GM21526 (cell line): ENCODE results near the gene ZDHHC11.
"Not testable (repeated sequence)": the region's sequence is repeated elsewhere in the genome, so short reads cannot be mapped to it uniquely, and the experiment has no call there.

ENCODE experiments used
- ATAC-seq: cut with Tn5 transposase; IDR thresholded peaks from one replicate; pipeline ENCODE4 v1.9.1; 2021; ENCODE audit warnings: moderate library complexity; ENCODE audit not compliant: unreplicated experiment, low FRiP score

The ZDHHC11 gene

GRCh38 chr5:845676-846601 lies 4.8 kb downstream of the ZDHHC11 start:
- not testable (repeated sequence) for ATAC-seq

GRCh38 chr5:845031-845675 lies 5.6 kb downstream of the ZDHHC11 start:
- ATAC-seq: not testable (repeated sequence)

- not testable (repeated sequence) for ATAC-seq
Measured at GRCh38 chr5:844426-844825, 6.4 kb downstream of the ZDHHC11 start.

DNA sequence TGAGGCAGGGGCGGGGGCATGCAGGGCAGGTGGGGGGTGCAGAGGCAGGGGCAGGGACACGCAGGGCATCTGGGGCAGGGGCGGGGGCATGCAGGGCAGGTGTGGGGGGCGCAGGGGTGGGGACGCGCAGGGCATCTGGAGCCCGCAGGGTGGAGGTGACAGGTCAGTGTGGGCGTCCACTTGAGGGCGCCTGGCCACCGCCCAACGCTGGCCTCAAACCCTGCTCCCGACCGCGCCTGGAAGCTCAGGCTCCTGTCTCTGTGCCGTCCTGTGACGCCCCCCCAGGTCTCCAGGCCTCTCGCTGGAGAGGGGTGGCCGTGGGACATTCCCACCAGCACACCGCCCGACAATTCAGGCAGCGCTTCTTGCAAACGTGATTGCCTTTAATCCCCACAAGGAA lies 6.9 kb downstream of the ZDHHC11 start:
- ATAC-seq: not testable (repeated sequence)

- ATAC-seq: not testable (repeated sequence)
Measured at GRCh38 chr5:843371-843770, 7.4 kb downstream of the ZDHHC11 start.

DNA sequence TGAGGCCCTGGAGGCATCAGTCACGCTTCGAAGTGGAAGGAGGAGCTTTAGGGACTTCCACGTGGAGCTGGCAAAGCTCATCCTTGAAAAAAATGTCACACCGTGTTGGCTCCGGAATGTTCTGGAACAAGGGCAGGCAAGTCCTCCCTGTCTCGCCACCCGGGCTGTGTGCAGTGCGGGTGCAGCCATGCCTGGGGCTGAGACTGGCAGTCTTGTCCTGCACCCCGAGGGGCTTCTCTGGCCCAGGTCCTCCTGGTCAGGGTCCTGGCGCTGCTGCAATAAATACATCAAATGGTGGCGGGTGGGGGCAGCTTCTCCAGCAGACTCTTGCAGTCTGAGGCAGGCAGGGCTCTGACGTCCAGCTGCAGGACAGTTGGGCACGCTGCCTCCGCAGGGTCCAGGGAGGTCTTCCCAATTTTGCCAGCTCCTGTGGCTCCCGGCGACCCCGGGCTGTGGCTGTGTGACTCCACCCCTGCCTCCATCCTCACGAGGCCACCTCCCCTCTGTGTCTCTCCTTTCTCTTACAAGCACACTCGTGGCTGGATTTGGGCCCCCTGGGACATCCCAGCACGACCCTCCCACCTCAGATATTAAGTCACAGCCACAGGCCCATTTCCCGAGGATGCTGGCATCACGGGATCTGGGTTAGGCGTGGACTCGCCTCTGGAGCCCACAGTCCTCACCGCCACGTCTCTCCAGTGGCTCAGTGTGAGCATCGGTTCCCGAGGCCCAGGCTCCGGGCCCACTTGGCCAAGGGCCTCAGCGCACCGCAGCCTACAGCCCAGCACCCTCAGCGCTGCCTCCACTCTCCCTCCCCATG lies 8.2 kb downstream of the ZDHHC11 start:
- ATAC-seq: not testable (repeated sequence)

- not testable (repeated sequence) for ATAC-seq
Measured at GRCh38 chr5:841531-842401, 9.0 kb downstream of the ZDHHC11 start.

DNA sequence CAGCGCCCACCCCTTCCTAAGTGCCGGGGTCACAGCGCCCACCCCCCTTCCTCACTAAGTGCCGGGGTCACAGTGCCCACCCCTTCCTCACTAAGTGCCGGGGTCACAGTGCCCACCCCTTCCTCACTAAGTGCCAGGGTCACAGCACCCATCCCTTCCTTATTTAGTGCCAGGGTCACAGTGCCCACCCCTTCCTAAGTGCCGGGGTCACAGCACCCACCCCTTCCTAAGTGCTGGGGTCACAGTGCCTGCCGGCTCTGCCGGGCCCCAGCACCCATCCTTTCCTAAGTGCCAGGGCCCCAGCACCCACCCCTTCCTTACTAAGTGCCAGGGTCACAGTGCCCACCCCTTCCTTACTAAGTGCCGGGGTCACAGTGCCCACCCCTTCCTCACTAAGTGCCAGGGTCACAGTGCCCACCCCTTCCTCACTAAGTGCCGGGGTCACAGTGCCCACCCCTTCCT lies 9.8 kb downstream of the ZDHHC11 start:
- ATAC-seq: not testable (repeated sequence)

DNA sequence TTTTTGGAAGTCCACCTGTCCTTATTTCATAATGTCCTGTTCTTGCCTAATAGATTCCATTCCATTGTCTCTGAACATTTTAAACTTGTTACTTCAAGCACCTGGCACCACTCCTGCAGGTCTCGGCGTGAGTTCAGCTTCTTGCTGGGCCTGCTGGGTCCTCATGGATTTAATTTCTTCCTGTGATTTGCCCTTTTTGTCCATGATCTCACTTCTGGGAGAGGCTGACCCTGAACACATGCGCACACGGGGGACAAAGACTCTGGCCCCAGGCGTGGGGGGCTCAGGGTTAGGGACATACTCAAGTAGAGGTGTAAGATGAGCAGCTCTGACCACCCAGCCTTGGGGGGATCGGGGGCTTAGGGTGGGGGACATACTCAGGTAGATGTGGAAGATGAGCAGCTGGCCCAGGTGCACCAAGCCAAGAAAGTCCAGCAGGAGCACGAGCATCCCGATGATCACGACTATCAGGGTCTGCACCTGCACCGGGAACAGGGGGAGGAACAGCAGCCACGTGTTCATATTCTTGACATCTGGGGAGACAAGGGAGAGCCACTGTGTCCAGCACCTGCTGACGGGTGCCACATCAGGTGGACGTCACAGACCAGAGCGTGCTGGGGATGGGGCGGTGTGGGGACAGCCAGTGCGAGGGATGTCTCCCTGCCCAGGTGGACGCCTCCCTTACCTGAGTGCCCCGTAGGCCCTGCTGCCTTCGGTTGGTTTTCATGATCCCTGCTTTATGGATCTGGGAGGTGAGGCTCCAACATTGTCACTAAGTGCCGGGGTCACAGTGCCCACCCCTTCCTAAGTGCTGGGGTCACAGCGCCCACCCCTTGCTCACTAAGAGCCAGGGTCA lies 10.4 kb downstream of the ZDHHC11 start:
- not testable (repeated sequence) for ATAC-seq

- not testable (repeated sequence) for ATAC-seq
Measured at GRCh38 chr5:838431-838851, 12.3 kb downstream of the ZDHHC11 start.

DNA sequence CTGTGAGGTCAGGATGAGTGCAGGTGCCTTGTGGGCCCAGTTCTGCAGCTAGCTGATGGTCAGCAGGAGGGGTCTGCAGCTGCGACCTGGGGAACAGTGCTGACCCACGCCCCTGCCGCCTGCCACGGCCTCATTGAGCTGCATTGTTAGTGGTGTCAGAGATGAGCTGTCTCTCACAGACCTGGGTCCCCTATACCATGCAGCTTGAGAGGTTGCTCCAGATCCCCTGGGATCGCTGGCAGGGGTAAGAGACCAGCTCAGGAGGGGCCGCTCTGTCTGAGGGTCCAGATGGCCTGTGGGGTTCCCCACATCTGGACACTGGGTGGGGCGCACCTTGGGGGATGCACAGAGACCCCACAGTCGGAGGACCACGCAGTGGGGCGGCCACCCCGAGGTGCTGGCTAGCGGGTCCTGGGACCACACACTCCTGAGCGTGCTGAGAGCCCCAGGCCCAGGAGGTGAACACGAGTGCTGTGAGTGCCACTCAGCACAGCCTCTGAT lies 13.1 kb downstream of the ZDHHC11 start:
- ATAC-seq: not testable (repeated sequence)

GRCh38 chr5:835933-836612 lies 14.7 kb downstream of the ZDHHC11 start:
- ATAC-seq: not testable (repeated sequence)

DNA sequence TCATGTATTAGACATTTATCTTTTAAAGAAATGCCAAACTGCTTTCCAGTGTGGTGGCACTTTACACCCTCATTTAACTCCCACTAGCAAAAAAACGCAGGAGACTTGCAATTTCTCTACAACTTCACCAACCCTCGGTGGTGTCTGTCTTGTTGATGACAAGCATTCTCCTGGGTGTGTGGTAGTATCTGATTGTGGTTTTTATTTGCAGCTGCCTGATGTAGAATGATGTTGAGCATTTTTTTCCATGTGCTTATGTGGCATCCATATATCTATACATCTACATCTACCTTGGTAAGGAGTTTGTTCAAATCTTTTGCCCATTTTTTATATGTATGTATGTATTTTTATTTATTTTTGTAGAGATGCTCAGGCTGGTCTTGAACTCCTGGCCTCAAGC lies 16.8 kb downstream of the ZDHHC11 start:
- ATAC-seq: not testable (repeated sequence)

GRCh38 chr5:828194-828593 lies 22.6 kb downstream of the ZDHHC11 start:
- ATAC-seq: not testable (repeated sequence)

DNA sequence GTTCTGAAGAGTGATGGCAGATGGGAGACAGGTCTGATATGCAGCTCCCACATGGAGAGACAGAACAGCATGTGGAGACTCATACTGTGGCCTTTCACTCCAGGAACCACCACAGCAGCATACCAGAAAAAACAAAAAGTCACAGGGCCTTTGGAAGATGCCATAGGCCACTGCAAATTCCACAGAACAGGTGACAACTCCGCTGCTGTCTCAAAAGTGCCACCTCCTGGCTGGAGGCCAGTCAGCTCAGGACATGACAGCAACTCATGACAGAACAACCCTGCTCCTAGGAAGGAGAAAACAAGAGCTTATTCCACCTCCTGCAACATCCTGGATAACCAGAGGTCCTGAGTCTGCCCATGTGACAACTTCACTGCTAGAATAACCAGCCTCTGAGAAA lies 25.2 kb downstream of the ZDHHC11 start:
- ATAC-seq: not testable (repeated sequence)

- no peak for ATAC-seq
Measured at GRCh38 chr5:821504-821903, 29.3 kb downstream of the ZDHHC11 start.

GRCh38 chr5:820245-820644 lies 30.5 kb downstream of the ZDHHC11 start:
- no peak for ATAC-seq

- no peak for ATAC-seq
Measured at GRCh38 chr5:819078-819477, 31.7 kb downstream of the ZDHHC11 start.
